SK-N-SH (cell line): ENCODE data around the gene DEGS2. TPM values are rescaled to one million over a fixed set of nuclear protein-coding genes. Genes with fewer than 3 reads are reported as not detected.

Experiments
- CTCF ChIA-PET: fragments of 300-600, 350-600 bp; formaldehyde crosslinking; extraction: SDS; loops from one replicate; lab custom pipeline; 2021; lab: Yijun Ruan, JAX
- POLR2A ChIA-PET: fragments of 350-600 bp; sonication (Branson Sonifier 250); formaldehyde crosslinking; extraction: SDS; loops from one replicate; lab custom pipeline; 2020; ENCODE audit warnings: antibody characterized with exemption, inconsistent platforms; lab: Yijun Ruan, JAX
- DNase-seq: peaks from one replicate; pipeline ENCODE4 v3.0.0; 2012
- H2AFZ ChIP-seq: fragments of 200-600 bp; sonication (generic); 2 replicates; pipeline ENCODE4 v1.8.1; 2016; ENCODE audit warnings: antibody characterized with exemption, mild to moderate bottlenecking, low read depth
- H3F3A ChIP-seq: fragments of 200-600 bp; sonication (generic); replicated peaks from 2 replicates; pipeline ENCODE3; 2016; ENCODE audit warnings: antibody characterized with exemption, mild to moderate bottlenecking; ENCODE audit not compliant: insufficient read depth
- H3K27ac ChIP-seq, 2 experiments: fragments of 200-500 bp in 1 of 2; fragments of 200-600 bp in 1 of 2; sonication (Bioruptor generic) in 1 of 2; sonication (generic), shearing (Covaris generic) in 1 of 2; 2 replicates each; pipeline versions ENCODE4 v1.5.1 to v1.6.1; 2014 to 2016; ENCODE audit warnings: low read depth in 2 of 2, inconsistent platforms in 1 of 2, low read length in 1 of 2, mild to moderate bottlenecking in 1 of 2, mixed read lengths in 1 of 2
- H3K27me3 ChIP-seq: fragments of 200-600 bp; sonication (generic), shearing (Covaris generic); 2 replicates; pipeline ENCODE4 v1.6.1; 2016; ENCODE audit warnings: mixed run types; ENCODE audit not compliant: insufficient read depth
- H3K36me3 ChIP-seq, 2 experiments: fragments of 200-500 bp in 1 of 2; fragments of 200-600 bp in 1 of 2; sonication (Bioruptor generic) in 1 of 2; sonication (generic) in 1 of 2; replicated peaks in 1 of 2; 2 replicates each; pipeline versions ENCODE3 to v1.5.1; 2014 to 2016; ENCODE audit warnings: low read length in 1 of 2, mild to moderate bottlenecking in 1 of 2; ENCODE audit not compliant: insufficient read depth in 2 of 2, control insufficient read depth in 1 of 2
- H3K4me1 ChIP-seq, 2 experiments: fragments of 200-500 bp in 1 of 2; fragments of 200-600 bp in 1 of 2; sonication (Bioruptor generic) in 1 of 2; sonication (generic), shearing (Covaris generic) in 1 of 2; 2 replicates each; pipeline versions ENCODE4 v1.5.1 to v1.6.1; 2014 to 2016; ENCODE audit warnings: low read depth in 1 of 2, low read length in 1 of 2, mixed run types in 1 of 2; ENCODE audit not compliant: insufficient read depth in 2 of 2, control insufficient read depth in 1 of 2
- H3K4me2 ChIP-seq: fragments of 200-600 bp; sonication (generic), shearing (Covaris generic); 2 replicates; pipeline ENCODE4 v1.6.1; 2017; ENCODE audit warnings: mixed run types
- H3K4me3 ChIP-seq, 2 experiments: fragments of 200-500 bp in 1 of 2; fragments of 200-600 bp in 1 of 2; sonication (Bioruptor generic) in 1 of 2; sonication (generic), shearing (Covaris generic) in 1 of 2; 2 replicates each; pipeline versions ENCODE4 v1.5.1 to v1.8.1; 2014 to 2016; ENCODE audit warnings: low read depth in 2 of 2, inconsistent platforms in 1 of 2, low read length in 1 of 2, mild to moderate bottlenecking in 1 of 2, mixed read lengths in 1 of 2, moderate library complexity in 1 of 2
- H3K79me2 ChIP-seq: fragments of 200-600 bp; sonication (generic); 2 replicates; pipeline ENCODE4 v1.8.1; 2017; ENCODE audit warnings: mild to moderate bottlenecking; ENCODE audit not compliant: insufficient read depth
- H3K9ac ChIP-seq: fragments of 200-600 bp; sonication (generic); 2 replicates; pipeline ENCODE4 v1.6.1; 2017; ENCODE audit warnings: mixed run types
- H3K9me2 ChIP-seq: fragments of 200-600 bp; sonication (generic); 2 replicates; pipeline ENCODE4 v1.6.1; 2017; ENCODE audit warnings: mixed run types
- H3K9me3 ChIP-seq: fragments of 200-600 bp; sonication (generic); 2 replicates; pipeline ENCODE4 v1.6.1; 2017; ENCODE audit warnings: mixed run types, mild to moderate bottlenecking, moderate library complexity
- H4K20me1 ChIP-seq: fragments of 200-600 bp; sonication (generic); 2 replicates; pipeline ENCODE4 v1.6.1; 2017; ENCODE audit warnings: mild to moderate bottlenecking, mixed run types; ENCODE audit not compliant: insufficient read depth
- CHD2 ChIP-seq: fragments of 150-350 bp; IDR thresholded peaks from 2 replicates; pipeline ENCODE4 v1.6.1; 2018; ENCODE audit warnings: low read length; ENCODE audit not compliant: partially characterized antibody
- ELF1 ChIP-seq: IDR thresholded peaks from 2 replicates; pipeline ENCODE4 v1.4.0; 2012
- FOXM1 ChIP-seq: IDR thresholded peaks from 2 replicates; pipeline ENCODE4 v1.4.0; 2012; ENCODE audit warnings: low read depth, mild to moderate bottlenecking
- GATA2 ChIP-seq: sonication (generic); formaldehyde crosslinking; IDR thresholded peaks from 2 replicates; pipeline ENCODE4 v1.5.0; 2020; ENCODE audit warnings: mild to moderate bottlenecking, missing genetic modification reagents
- JUND ChIP-seq: IDR thresholded peaks from 2 replicates; pipeline ENCODE4 v1.4.0; 2012
- NFIC ChIP-seq: IDR thresholded peaks from 2 replicates; pipeline ENCODE4 v1.4.0; 2012; ENCODE audit warnings: borderline replicate concordance
- NRF1 ChIP-seq: IDR thresholded peaks from 2 replicates; pipeline ENCODE4 v1.6.1; 2012; ENCODE audit warnings: low read depth, mild to moderate bottlenecking, low read length
- POLR2AphosphoS5 ChIP-seq: IDR thresholded peaks from 2 replicates; pipeline ENCODE4 v1.6.1; 2012; ENCODE audit warnings: low read depth, low read length
- RAD21 ChIP-seq: IDR thresholded peaks from 2 replicates; pipeline ENCODE4 v1.6.1; 2012; ENCODE audit warnings: mild to moderate bottlenecking, low read length
- RCOR1 ChIP-seq: fragments of 150-350 bp; IDR thresholded peaks from 2 replicates; pipeline ENCODE4 v1.6.1; 2017; ENCODE audit warnings: antibody characterized with exemption, low read length
- RFX5 ChIP-seq: IDR thresholded peaks from 2 replicates; pipeline ENCODE4 v1.6.1; 2012; ENCODE audit warnings: mild to moderate bottlenecking, improper control_type of control experiment, low read length
- RXRA ChIP-seq: IDR thresholded peaks from 2 replicates; pipeline ENCODE4 v1.4.0; 2012; ENCODE audit warnings: low read depth, mild to moderate bottlenecking, borderline replicate concordance
- SIN3A ChIP-seq: IDR thresholded peaks from 2 replicates; pipeline ENCODE4 v1.6.1; 2012; ENCODE audit warnings: low read depth, mild to moderate bottlenecking, low read length, moderate library complexity, borderline replicate concordance
- WGBS: methylation state at CpG from one replicate; pipeline ENCODE4 v1.1.6; 2017; ENCODE audit warnings: low lambda C conversion rate; 5-methylcytosine and 5-hydroxymethylcytosine counted together
- polyA plus RNA-seq, 3 experiments: library from polyadenylated mRNA; depleted of rRNA; stranded (reverse); fragments of >200 nt; gene quantifications; 2 replicates each; pipeline ENCODE4 v1.2.3, GENCODE V29; 2012
- TF ChIP-seq, protein P1 (sequence below): fragments of 150-350 bp; IDR thresholded peaks from 2 replicates; pipeline ENCODE4 v1.6.1; 2017; ENCODE audit warnings: antibody characterized with exemption, low read length, low read depth, borderline replicate concordance
- TF ChIP-seq, protein P2 (sequence below): fragments of 150-350 bp; IDR thresholded peaks from 2 replicates; pipeline ENCODE4 v1.6.1; 2016; ENCODE audit warnings: mild to moderate bottlenecking, low read depth, low read length
- TF ChIP-seq, protein P3 (sequence below): IDR thresholded peaks from 2 replicates; pipeline ENCODE4 v1.4.0; 2012; ENCODE audit warnings: low read depth
- TF ChIP-seq, protein P4 (sequence below): IDR thresholded peaks from 2 replicates; pipeline ENCODE4 v1.4.0; 2012; ENCODE audit warnings: low read depth, borderline replicate concordance
- TF ChIP-seq, protein P5 (sequence below): IDR thresholded peaks from 2 replicates; pipeline ENCODE4 v1.4.0; 2012; ENCODE audit warnings: low read depth, borderline replicate concordance

DEGS2 gene
- polyA plus RNA-seq, 1 of the 3 experiments (the other 2 are of a cell fraction): 0.02 TPM

DNA sequence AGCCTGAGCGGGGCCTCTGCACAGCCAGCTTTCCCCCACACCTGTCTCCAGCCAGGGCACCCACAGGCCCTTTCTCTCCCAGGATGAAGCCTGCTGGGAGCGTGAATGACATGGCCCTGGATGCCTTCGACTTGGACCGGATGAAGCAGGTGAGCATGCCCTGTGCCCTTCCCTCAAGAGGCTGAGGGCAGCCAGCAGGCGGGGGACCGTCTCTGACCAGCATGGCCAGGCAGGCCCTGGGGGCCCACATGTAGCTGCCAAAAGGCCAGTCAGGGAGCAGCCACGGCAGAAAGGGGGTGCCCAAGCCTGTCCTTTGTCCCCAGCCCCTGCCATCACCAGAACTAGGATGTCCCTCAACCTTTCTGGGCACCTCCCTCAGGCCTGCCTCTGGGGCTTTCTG, 18.3 kb downstream of the DEGS2 start:
- peak overlapping the region in 1 of 2 experiments; percentile 96; a peak in 2 of 4 replicates for H3K27ac ChIP-seq
- no peaks in the 10 kb centered on the region for H3F3A ChIP-seq
- TF ChIP-seq RCOR1 (no peak), SIN3A (no peak), RAD21 (no peak), JUND (no peak), POLR2AphosphoS5 (no peak)
- TF ChIP-seq, protein P1, sequence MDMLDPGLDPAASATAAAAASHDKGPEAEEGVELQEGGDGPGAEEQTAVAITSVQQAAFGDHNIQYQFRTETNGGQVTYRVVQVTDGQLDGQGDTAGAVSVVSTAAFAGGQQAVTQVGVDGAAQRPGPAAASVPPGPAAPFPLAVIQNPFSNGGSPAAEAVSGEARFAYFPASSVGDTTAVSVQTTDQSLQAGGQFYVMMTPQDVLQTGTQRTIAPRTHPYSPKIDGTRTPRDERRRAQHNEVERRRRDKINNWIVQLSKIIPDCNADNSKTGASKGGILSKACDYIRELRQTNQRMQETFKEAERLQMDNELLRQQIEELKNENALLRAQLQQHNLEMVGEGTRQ: no peak
- TF ChIP-seq, protein P2, sequence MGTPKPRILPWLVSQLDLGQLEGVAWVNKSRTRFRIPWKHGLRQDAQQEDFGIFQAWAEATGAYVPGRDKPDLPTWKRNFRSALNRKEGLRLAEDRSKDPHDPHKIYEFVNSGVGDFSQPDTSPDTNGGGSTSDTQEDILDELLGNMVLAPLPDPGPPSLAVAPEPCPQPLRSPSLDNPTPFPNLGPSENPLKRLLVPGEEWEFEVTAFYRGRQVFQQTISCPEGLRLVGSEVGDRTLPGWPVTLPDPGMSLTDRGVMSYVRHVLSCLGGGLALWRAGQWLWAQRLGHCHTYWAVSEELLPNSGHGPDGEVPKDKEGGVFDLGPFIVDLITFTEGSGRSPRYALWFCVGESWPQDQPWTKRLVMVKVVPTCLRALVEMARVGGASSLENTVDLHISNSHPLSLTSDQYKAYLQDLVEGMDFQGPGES: no peak
- CTCF ChIA-PET: interaction anchor here (1.0 to 7.2 kb wide), 7 partner anchors 8 to 160 kb away, joined by 3 to 38 read pairs (median 13); partner anchors contain the start of gene DEGS2
- 100% methylated on average over 2 of the region's 7 CpGs for WGBS
- H3K4me3 ChIP-seq: no peak overlapping the region
- H4K20me1 ChIP-seq: no peaks in the 10 kb centered on the region
- H3K9me3 ChIP-seq: no peaks in the 10 kb centered on the region
- no peak overlapping the region for H3K9ac ChIP-seq
- H3K4me2 ChIP-seq: no peak overlapping the region
- no peaks in the 10 kb centered on the region for H3K9me2 ChIP-seq
- no peaks in the 10 kb centered on the region for H3K79me2 ChIP-seq
- H3K27me3 ChIP-seq: no peaks in the 10 kb centered on the region
- no peak overlapping the region for H2AFZ ChIP-seq
- peaks cover 0 to 4% of the 10 kb centered on the region in 2 experiments for H3K36me3 ChIP-seq
- POLR2A ChIA-PET: interaction anchor here (0.5 to 2.4 kb wide), 3 partner anchors 8 to 57 kb away, joined by 3 to 18 read pairs (median 5); no protein-coding TSS in a partner anchor
- H3K4me1 ChIP-seq: peaks cover 0 to 44% of the 10 kb centered on the region in 2 experiments; a peak in 1 of 4 replicates
- DNase-seq: no peak

DNA sequence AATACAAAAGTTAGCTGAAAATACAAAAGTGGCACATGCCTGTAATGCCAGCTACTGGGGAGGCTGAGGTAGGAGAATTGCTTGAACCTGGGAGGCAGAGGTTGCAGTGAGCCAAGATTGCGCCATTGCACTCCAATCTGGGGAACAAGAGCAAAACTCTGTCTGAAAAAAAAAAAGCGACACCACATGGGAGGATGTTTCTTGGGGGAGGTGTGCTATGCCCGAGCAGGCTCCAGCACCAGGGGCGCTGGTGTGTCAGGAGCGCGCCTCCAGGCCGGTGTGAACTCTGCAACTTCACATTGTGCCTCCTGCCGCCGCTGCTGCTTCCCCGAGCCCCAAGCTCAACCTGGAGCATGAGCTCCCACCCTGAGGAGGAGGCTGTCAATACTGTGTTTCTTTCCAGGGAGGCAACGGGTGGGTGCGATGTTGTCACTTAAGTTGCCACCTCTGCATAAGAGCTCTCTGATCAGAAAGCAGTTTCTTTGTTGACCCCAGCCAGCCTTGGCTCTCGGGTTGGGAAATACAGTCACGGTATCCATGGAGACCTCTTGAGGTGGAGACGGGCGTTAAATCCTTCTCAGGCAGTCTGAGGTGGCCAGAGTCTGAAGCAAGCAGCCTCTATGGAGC, 18.9 kb downstream of the DEGS2 start:
- H3K36me3 ChIP-seq: peaks cover 0 to 4% of the 10 kb centered on the region in 2 experiments
- no peak overlapping the region for H2AFZ ChIP-seq
- no peak overlapping the region for H3K4me2 ChIP-seq
- no peaks in the 10 kb centered on the region for H3K9me2 ChIP-seq
- no peaks in the 10 kb centered on the region for H4K20me1 ChIP-seq
- H3K9me3 ChIP-seq: no peaks in the 10 kb centered on the region
- TF ChIP-seq NFIC (no peak), ELF1 (no peak), GATA2 (CRISPR knock-in tag) (no peak), RXRA (no peak), NRF1 (no peak), JUND (no peak), CHD2 (no peak), FOXM1 (no peak), RFX5 (no peak), RCOR1 (no peak)
- TF ChIP-seq, protein P3, sequence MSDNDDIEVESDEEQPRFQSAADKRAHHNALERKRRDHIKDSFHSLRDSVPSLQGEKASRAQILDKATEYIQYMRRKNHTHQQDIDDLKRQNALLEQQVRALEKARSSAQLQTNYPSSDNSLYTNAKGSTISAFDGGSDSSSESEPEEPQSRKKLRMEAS: no peak
- TF ChIP-seq, protein P4, sequence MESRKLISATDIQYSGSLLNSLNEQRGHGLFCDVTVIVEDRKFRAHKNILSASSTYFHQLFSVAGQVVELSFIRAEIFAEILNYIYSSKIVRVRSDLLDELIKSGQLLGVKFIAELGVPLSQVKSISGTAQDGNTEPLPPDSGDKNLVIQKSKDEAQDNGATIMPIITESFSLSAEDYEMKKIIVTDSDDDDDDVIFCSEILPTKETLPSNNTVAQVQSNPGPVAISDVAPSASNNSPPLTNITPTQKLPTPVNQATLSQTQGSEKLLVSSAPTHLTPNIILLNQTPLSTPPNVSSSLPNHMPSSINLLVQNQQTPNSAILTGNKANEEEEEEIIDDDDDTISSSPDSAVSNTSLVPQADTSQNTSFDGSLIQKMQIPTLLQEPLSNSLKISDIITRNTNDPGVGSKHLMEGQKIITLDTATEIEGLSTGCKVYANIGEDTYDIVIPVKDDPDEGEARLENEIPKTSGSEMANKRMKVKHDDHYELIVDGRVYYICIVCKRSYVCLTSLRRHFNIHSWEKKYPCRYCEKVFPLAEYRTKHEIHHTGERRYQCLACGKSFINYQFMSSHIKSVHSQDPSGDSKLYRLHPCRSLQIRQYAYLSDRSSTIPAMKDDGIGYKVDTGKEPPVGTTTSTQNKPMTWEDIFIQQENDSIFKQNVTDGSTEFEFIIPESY: no peak
- TF ChIP-seq, protein P5, sequence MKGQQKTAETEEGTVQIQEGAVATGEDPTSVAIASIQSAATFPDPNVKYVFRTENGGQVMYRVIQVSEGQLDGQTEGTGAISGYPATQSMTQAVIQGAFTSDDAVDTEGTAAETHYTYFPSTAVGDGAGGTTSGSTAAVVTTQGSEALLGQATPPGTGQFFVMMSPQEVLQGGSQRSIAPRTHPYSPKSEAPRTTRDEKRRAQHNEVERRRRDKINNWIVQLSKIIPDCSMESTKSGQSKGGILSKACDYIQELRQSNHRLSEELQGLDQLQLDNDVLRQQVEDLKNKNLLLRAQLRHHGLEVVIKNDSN: no peak
- peaks cover 0 to 44% of the 10 kb centered on the region in 2 experiments; a peak in 1 of 4 replicates for H3K4me1 ChIP-seq
- 95% methylated on average over 12 of the region's 16 CpGs for WGBS
- ChIA-PET POLR2A (no interaction called here), CTCF (interaction anchor here (0.6 to 7.2 kb wide), 4 partner anchors 15 to 159 kb away, joined by 3 to 38 read pairs (median 30); no protein-coding TSS in a partner anchor)
- H3F3A ChIP-seq: no peaks in the 10 kb centered on the region
- peak overlapping the region in 1 of 2 experiments; percentile 96; a peak in 1 of 4 replicates for H3K27ac ChIP-seq
- no peak for DNase-seq
- H3K9ac ChIP-seq: no peak overlapping the region
- no peak overlapping the region for H3K4me3 ChIP-seq
- H3K79me2 ChIP-seq: no peaks in the 10 kb centered on the region
- no peaks in the 10 kb centered on the region for H3K27me3 ChIP-seq
